PFSK-1 (cell line): ENCODE results near the gene TASOR2.

Experiments
- FOXP2 ChIP-seq: optimal IDR thresholded peaks from 2 replicates; pipeline ENCODE3; 2011; ENCODE audit warnings: borderline replicate concordance, control low read depth, inconsistent platforms; ENCODE audit not compliant: insufficient read depth; ENCODE audit errors: extremely low read length, extremely low read depth
- POLR2AphosphoS5 ChIP-seq: IDR thresholded peaks from 2 replicates; pipeline ENCODE4 v1.6.1; 2012; ENCODE audit warnings: low read depth, mild to moderate bottlenecking, control low read depth, low read length, moderate library complexity
- REST ChIP-seq, 2 experiments: IDR thresholded peaks; 2 replicates each; pipeline versions ENCODE4 v1.6.1 to v1.8.0; 2011 to 2012; ENCODE audit warnings: low read depth in 2 of 2, low read length in 2 of 2, control low read depth in 1 of 2, inconsistent platforms in 1 of 2, mild to moderate bottlenecking in 1 of 2, moderate library complexity in 1 of 2; ENCODE audit not compliant: insufficient read depth in 1 of 2
- SIN3A ChIP-seq: IDR thresholded peaks from 2 replicates; pipeline ENCODE4 v1.6.1; 2012; ENCODE audit warnings: mild to moderate bottlenecking, low read length, moderate library complexity, borderline replicate concordance; ENCODE audit not compliant: insufficient read depth
- TAF1 ChIP-seq: IDR thresholded peaks from 2 replicates; pipeline ENCODE4 v1.6.1; 2012; ENCODE audit warnings: low read length, control low read depth, borderline replicate concordance; ENCODE audit not compliant: insufficient read depth

The TASOR2 gene

DNA sequence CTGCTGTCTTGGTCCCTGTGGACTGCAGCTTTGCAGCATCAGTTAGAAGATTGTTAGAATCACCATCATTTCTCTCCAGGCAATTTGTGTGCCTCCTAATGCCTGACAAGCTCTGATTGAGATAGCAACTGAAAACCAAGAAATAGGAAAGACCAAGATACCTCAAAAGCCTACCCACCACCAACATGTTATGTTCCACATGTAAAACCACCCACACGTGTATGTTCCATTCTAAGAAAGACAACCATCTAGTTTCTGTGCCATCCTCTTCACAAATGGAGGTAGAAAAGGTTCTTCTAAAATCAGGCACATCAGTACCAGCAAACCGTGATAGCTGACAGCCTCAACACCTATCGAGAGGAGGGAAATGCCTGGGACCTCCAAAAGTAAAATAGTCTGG, 46.9 kb downstream of the TASOR2 start:
- no peak for TF ChIP-seq SIN3A
- no peak for TF ChIP-seq REST (IDR thresholded peaks at IDR 0.05; ENCODE audit: insufficient read depth in 1 of 2, low read depth in 2 of 2, low read length in 2 of 2)
- no peak for TF ChIP-seq TAF1
- TF ChIP-seq POLR2AphosphoS5: no peak
- no peak for TF ChIP-seq FOXP2

- TF ChIP-seq TAF1 (no peak), SIN3A (no peak), POLR2AphosphoS5 (no peak), REST (IDR thresholded peaks at IDR 0.05; ENCODE audit: insufficient read depth in 1 of 2, low read depth in 2 of 2, low read length in 2 of 2) (no peak), FOXP2 (no peak)
Observed at GRCh38 chr10:5732141-5732540, 47.5 kb downstream of the TASOR2 start.
